ENCODE measurements around the gene TERT.
A peak's percentile ranks its signal among the peaks of the same experiment; 100 is the strongest.
"Not testable (repeated sequence)": the region's sequence is repeated elsewhere in the genome, so short reads cannot be mapped to it uniquely, and the experiment has no call there.

Gene TERT

GRCh38 chr5:1278656-1279442 is 16.0 kb downstream of the TERT start:
- no peak for DNase-seq (ENCODE audit: low read depth in 2 of 2)

GRCh38 chr5:1278216-1278615 is 16.7 kb downstream of the TERT start:
- no peak for DNase-seq (ENCODE audit: low read depth in 2 of 2)

GRCh38 chr5:1277781-1278180 is 17.1 kb downstream of the TERT start:
- DNase-seq (ENCODE audit: low read depth in 2 of 2) = no peak

- DNase-seq (ENCODE audit: low read depth in 2 of 2) = no peak
These were observed 17.5 kb downstream of the TERT start for GRCh38 chr5:1277331-1277730.

GRCh38 chr5:1276930-1277329 is 17.9 kb downstream of the TERT start:
- DNase-seq (ENCODE audit: low read depth in 2 of 2) = no peak

GRCh38 chr5:1275397-1276391 is 19.2 kb downstream of the TERT start:
- DNase-seq (ENCODE audit: low read depth in 2 of 2) = not testable (repeated sequence)

GRCh38 chr5:1274471-1274870 is 20.4 kb downstream of the TERT start:
- no peak for DNase-seq (ENCODE audit: low read depth in 2 of 2)

- DNase-seq (ENCODE audit: low read depth in 2 of 2) = no peak
These were observed 21.1 kb downstream of the TERT start for GRCh38 chr5:1273745-1274144.

GRCh38 chr5:1272201-1272600 is 22.7 kb downstream of the TERT start:
- DNase-seq (ENCODE audit: low read depth in 2 of 2) = no peak

GRCh38 chr5:1270933-1271914 is 23.6 kb downstream of the TERT start:
- no peak for DNase-seq (ENCODE audit: low read depth in 2 of 2)

- DNase-seq (ENCODE audit: low read depth in 2 of 2) = no peak
These were observed 24.4 kb downstream of the TERT start for GRCh38 chr5:1270426-1270825.

- DNase-seq (ENCODE audit: low read depth in 2 of 2) = peak; percentile 14 to 28
These were observed 26.2 kb downstream of the TERT start for GRCh38 chr5:1268666-1269065.

GRCh38 chr5:1268056-1268455 is 26.8 kb downstream of the TERT start:
- no peak for DNase-seq (ENCODE audit: low read depth in 2 of 2)

GRCh38 chr5:1267464-1267863 is 27.4 kb downstream of the TERT start:
- not testable (repeated sequence) for DNase-seq (ENCODE audit: low read depth in 2 of 2)

GRCh38 chr5:1266791-1267190 is 28.1 kb downstream of the TERT start:
- DNase-seq (ENCODE audit: low read depth in 2 of 2) = no peak

- DNase-seq (ENCODE audit: low read depth in 2 of 2) = no peak
These were observed 29.1 kb downstream of the TERT start for GRCh38 chr5:1265461-1266455.

- DNase-seq (ENCODE audit: low read depth in 2 of 2) = no peak
These were observed 29.8 kb downstream of the TERT start for GRCh38 chr5:1265026-1265425.

- DNase-seq (ENCODE audit: low read depth in 2 of 2) = no peak
These were observed 30.7 kb downstream of the TERT start for GRCh38 chr5:1264211-1264610.

- DNase-seq (ENCODE audit: low read depth in 2 of 2) = no peak
These were observed 32.5 kb downstream of the TERT start for GRCh38 chr5:1262381-1262780.

- no peak for DNase-seq (ENCODE audit: low read depth in 2 of 2)
These were observed 33.2 kb downstream of the TERT start for GRCh38 chr5:1261643-1262042.
